Chondrocyte (in vitro differentiated cells): ENCODE results near the gene ZNF263. TPM values are rescaled to one million over a fixed set of nuclear protein-coding genes. Genes with fewer than 3 reads are reported as not detected.

Experiments
- DNase-seq: peaks from one replicate; pipeline ENCODE4 v3.0.0; 2021; ENCODE audit warnings: mixed read lengths, low spot score
- H3K27ac Mint-ChIP-seq: one replicate; pipeline ENCODE4 v1.8.0; 2021; ENCODE audit warnings: mild to moderate bottlenecking, moderate library complexity, mixed read lengths; ENCODE audit not compliant: unreplicated experiment
- H3K27me3 Mint-ChIP-seq: 2 replicates; pipeline ENCODE4 v1.8.0; 2021; ENCODE audit warnings: low read depth, mixed read lengths
- H3K36me3 Mint-ChIP-seq: 2 replicates; pipeline ENCODE4 v1.8.0; 2021; ENCODE audit warnings: low read depth, mixed read lengths
- H3K4me1 Mint-ChIP-seq: 2 replicates; pipeline ENCODE4 v1.8.0; 2021; ENCODE audit warnings: low read depth, mild to moderate bottlenecking, mixed read lengths
- H3K4me3 Mint-ChIP-seq: one replicate; pipeline ENCODE4 v1.8.0; 2021; ENCODE audit warnings: mild to moderate bottlenecking, moderate library complexity, mixed read lengths; ENCODE audit not compliant: unreplicated experiment
- H3K9me3 Mint-ChIP-seq: 2 replicates; pipeline ENCODE4 v1.8.0; 2021; ENCODE audit warnings: low read depth, mixed read lengths
- total RNA-seq: library from RNA; stranded (reverse); gene quantifications from 3 replicates; pipeline ENCODE4 v1.2.1, GENCODE V29; 2021
- TF ChIP-seq, protein P1 (sequence below): fragments of 200-600 bp; sonication (generic); IDR thresholded peaks from 2 replicates; pipeline ENCODE4 v1.5.0; 2021; ENCODE audit warnings: antibody characterized with exemption, mild to moderate bottlenecking, moderate library complexity

Gene ZNF263
- total RNA-seq, 1 donor from 2014 or later = 22.9 TPM

DNA sequence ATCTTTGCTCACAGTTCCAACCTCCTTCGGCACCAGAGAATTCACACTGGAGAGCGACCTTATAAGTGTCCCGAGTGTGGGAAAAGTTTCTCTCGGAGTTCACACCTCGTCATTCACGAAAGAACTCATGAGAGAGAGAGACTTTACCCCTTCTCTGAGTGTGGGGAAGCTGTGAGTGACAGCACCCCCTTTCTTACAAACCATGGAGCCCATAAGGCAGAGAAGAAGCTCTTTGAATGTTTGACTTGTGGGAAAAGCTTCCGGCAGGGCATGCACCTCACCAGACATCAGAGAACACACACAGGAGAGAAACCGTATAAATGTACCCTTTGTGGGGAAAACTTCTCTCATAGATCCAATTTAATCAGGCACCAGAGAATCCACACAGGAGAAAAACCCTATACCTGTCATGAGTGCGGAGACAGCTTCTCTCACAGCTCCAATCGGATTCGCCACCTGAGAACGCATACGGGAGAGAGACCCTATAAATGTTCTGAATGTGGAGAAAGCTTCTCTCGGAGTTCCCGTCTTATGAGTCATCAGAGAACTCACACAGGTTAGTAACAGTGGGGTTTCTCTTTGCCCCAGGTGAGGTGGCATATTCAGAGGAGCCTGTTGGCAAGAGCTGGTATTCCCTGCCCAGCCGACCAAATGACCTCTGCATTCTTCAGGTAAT lies 6.8 kb downstream of the ZNF263 start:
- TF ChIP-seq, protein P1, sequence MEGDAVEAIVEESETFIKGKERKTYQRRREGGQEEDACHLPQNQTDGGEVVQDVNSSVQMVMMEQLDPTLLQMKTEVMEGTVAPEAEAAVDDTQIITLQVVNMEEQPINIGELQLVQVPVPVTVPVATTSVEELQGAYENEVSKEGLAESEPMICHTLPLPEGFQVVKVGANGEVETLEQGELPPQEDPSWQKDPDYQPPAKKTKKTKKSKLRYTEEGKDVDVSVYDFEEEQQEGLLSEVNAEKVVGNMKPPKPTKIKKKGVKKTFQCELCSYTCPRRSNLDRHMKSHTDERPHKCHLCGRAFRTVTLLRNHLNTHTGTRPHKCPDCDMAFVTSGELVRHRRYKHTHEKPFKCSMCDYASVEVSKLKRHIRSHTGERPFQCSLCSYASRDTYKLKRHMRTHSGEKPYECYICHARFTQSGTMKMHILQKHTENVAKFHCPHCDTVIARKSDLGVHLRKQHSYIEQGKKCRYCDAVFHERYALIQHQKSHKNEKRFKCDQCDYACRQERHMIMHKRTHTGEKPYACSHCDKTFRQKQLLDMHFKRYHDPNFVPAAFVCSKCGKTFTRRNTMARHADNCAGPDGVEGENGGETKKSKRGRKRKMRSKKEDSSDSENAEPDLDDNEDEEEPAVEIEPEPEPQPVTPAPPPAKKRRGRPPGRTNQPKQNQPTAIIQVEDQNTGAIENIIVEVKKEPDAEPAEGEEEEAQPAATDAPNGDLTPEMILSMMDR = no peak
- peaks cover 11% of the 10 kb centered on the region for H3K4me1 Mint-ChIP-seq
- no peak overlapping the region for H3K4me3 Mint-ChIP-seq
- H3K27me3 Mint-ChIP-seq = no peaks in the 10 kb centered on the region
- peaks cover 63% of the 10 kb centered on the region for H3K9me3 Mint-ChIP-seq
- no peak overlapping the region for H3K27ac Mint-ChIP-seq
- peaks cover 84% of the 10 kb centered on the region for H3K36me3 Mint-ChIP-seq
- DNase-seq = no peak

DNA sequence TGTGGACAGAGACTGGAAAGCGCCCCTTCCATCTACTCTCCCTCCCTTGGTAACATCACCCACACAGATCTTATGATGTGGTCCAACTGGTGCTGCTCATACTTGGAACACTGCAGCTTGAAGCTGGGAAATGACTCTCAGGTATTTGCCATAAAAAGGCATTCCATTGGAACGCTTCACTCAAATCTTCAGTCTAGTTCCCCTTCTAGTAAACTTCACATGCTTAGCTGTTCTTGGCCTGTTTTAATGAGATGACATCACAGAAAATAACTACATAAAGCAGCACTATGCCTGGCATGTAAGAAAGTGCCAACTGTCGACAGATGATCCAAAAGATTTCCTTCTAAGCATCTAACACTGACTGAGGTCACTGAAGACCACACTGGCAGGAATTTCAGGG lies 9.3 kb downstream of the ZNF263 start:
- no peak for DNase-seq
- Mint-ChIP-seq H3K36me3 (peaks cover 78% of the 10 kb centered on the region), H3K27me3 (no peaks in the 10 kb centered on the region), H3K9me3 (peaks cover 64% of the 10 kb centered on the region), H3K4me1 (no peaks in the 10 kb centered on the region), H3K4me3 (no peak overlapping the region), H3K27ac (no peak overlapping the region)
- TF ChIP-seq, protein P1 = no peak

DNA sequence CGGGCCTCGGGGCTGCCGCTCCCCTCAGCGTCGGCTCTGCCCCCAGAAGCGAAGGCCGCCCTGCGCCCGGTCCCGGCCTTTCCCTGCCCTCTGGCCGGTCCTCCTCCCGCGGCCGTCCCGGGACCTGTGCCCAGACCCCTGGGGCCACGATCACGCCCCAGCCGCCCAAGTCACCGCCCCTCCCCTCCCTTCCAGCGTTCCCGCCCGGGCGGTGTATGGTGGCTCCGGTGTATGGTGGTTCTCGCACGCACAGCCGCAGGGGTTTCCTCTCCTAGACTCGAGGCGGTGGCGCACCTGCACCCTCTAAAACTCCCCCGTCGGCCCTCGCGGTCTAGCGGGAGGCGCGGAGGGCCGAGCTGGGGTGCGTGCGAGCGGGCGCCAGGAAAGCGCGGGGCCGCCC lies 11.9 kb downstream of the ZNF263 start:
- H3K4me1 Mint-ChIP-seq = no peaks in the 10 kb centered on the region

DNA sequence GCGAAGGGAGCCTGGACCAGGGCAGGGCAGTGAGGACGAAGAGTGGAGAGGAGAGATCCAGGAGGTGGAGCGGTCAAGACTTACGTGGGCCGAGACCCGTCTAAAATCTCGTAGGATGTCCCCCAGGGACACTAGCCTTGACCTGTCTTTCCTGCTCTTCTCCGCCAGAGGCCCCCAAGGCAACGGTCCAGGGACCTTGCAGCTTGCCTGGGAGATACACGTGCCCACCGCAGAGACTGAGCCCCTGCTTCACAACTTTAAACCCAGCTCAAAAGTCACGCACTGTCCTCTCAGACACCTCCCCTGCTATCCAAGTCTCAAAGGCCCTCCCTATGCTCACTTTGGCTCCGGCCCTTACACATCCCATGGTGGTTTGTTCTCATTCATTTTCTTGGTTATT lies 12.5 kb downstream of the ZNF263 start:
- DNase-seq = no peak
- Mint-ChIP-seq H3K36me3 (peaks cover 74% of the 10 kb centered on the region), H3K4me3 (no peak overlapping the region), H3K9me3 (peaks cover 73% of the 10 kb centered on the region), H3K4me1 (no peaks in the 10 kb centered on the region), H3K27ac (no peak overlapping the region), H3K27me3 (no peaks in the 10 kb centered on the region)
- TF ChIP-seq, protein P1 = no peak

More for the DNA sequence above, 11.9 kb downstream of the ZNF263 start:
- peaks cover 74% of the 10 kb centered on the region for H3K36me3 Mint-ChIP-seq
- H3K27me3 Mint-ChIP-seq = no peaks in the 10 kb centered on the region
- TF ChIP-seq, protein P1 = no peak
- no peak overlapping the region for H3K27ac Mint-ChIP-seq
- DNase-seq = no peak
- peaks cover 71% of the 10 kb centered on the region for H3K9me3 Mint-ChIP-seq
- no peak overlapping the region for H3K4me3 Mint-ChIP-seq

DNA sequence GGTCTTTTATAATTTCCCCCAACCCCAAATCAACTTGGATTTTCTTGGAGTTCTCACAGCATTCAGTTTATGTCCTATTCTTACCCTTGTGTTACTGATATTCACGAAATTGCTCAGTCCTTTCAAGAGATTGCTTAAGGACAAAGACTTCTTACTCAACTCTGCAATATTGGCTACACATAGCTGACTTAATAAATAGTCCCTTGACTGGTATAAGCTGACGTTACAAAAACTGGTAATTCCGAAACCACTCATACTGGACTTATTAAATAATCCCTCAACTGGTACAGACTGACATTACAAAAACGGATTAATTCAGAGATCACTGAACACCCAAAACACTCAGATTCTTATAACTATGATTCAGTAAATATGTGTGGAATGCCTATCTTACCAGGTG lies 21.1 kb downstream of the ZNF263 start:
- Mint-ChIP-seq H3K4me1 (peaks cover 14% of the 10 kb centered on the region), H3K36me3 (peaks cover 62% of the 10 kb centered on the region), H3K9me3 (peaks cover 58% of the 10 kb centered on the region), H3K4me3 (peak overlapping the region; percentile 75), H3K27me3 (no peaks in the 10 kb centered on the region), H3K27ac (peak overlapping the region; percentile 89)
- TF ChIP-seq, protein P1 = no peak
- no peak for DNase-seq
